NB4 (cell line): ENCODE data around the gene ZNF600.

Source experiments
- POLR2A ChIP-seq: IDR thresholded peaks from 2 replicates; pipeline ENCODE4 v1.6.1; 2011; ENCODE audit warnings: mild to moderate bottlenecking; ENCODE audit not compliant: insufficient read length; ENCODE audit errors: extremely low read depth
- TF ChIP-seq, protein P1 (sequence below): IDR thresholded peaks from one replicate; pipeline ENCODE4 v1.5.1; 2012; ENCODE audit warnings: low read depth, low read length

GRCh38 chr19:52716522-52716921 lies 70.1 kb downstream of the ZNF600 start:
- TF ChIP-seq, protein P1, sequence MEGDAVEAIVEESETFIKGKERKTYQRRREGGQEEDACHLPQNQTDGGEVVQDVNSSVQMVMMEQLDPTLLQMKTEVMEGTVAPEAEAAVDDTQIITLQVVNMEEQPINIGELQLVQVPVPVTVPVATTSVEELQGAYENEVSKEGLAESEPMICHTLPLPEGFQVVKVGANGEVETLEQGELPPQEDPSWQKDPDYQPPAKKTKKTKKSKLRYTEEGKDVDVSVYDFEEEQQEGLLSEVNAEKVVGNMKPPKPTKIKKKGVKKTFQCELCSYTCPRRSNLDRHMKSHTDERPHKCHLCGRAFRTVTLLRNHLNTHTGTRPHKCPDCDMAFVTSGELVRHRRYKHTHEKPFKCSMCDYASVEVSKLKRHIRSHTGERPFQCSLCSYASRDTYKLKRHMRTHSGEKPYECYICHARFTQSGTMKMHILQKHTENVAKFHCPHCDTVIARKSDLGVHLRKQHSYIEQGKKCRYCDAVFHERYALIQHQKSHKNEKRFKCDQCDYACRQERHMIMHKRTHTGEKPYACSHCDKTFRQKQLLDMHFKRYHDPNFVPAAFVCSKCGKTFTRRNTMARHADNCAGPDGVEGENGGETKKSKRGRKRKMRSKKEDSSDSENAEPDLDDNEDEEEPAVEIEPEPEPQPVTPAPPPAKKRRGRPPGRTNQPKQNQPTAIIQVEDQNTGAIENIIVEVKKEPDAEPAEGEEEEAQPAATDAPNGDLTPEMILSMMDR: no peak
- no peak for TF ChIP-seq POLR2A
